ENCODE measurements around the gene AGPS. TPM values are rescaled to one million over a fixed set of nuclear protein-coding genes. Genes with fewer than 3 reads are reported as not detected.

AGPS gene
- total RNA-seq, 4 donors from 2014 or later: 20.2 to 34.0 (median 25.5) TPM

DNA sequence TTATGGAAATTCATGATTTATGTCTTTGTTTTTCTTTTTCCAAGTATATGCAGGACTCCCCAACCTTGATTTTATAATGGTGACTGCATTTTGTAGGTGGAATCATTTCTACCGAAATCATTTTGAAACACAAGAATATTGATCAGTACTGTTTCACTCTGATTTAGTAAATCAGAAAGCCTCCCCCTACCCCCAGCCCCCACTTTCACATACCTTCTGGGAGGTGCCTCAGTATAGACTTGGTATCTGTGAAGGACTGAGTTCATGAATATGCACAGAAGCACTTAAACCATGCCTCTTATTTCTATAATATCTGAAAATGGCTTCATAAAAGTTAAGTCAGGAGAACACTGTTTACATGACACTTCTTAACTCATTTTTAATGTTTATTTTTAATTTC, 147.7 kb downstream of the AGPS start:
- Histone ChIP-seq H3K27me3 (no peaks in the 10 kb centered on the region), H3K4me1 (no peaks in the 10 kb centered on the region), H3K36me3 (peaks cover 0 to 8% (median 0%) of the 10 kb centered on the region in 3 donors), H3K4me3 (no peak overlapping the region), H3K9me3 (no peaks in the 10 kb centered on the region), H3K27ac (no peak overlapping the region)
- intact Hi-C loops (cut with DNase I): no loop called here
- WGBS, 2 donors: 77 to 83% methylated on average over 1 of the region's 1 CpG
- TF ChIP-seq CTCF (IDR thresholded peaks at IDR 0.05) (no peak), POLR2A (IDR thresholded peaks at IDR 0.05) (no peak)
- DNase-seq: no peak

- TF ChIP-seq CTCF (IDR thresholded peaks at IDR 0.05): no peak
- TF ChIP-seq POLR2A (IDR thresholded peaks at IDR 0.05): no peak
- intact Hi-C loops (cut with DNase I): no loop called here
- H3K9me3 ChIP-seq: no peaks in the 10 kb centered on the region
Observed at GRCh38 chr2:177541258-177541991, 148.9 kb downstream of the AGPS start.

GRCh38 chr2:177542396-177542795, 149.8 kb downstream of the AGPS start:
- Histone ChIP-seq H3K27ac (no peak overlapping the region), H3K4me1 (no peaks in the 10 kb centered on the region), H3K4me3 (no peak overlapping the region), H3K9me3 (no peaks in the 10 kb centered on the region), H3K36me3 (peaks cover 0 to 8% (median 0%) of the 10 kb centered on the region in 3 donors), H3K27me3 (no peaks in the 10 kb centered on the region)
- intact Hi-C loops (cut with DNase I): no loop called here
- TF ChIP-seq POLR2A (IDR thresholded peaks at IDR 0.05) (no peak), CTCF (IDR thresholded peaks at IDR 0.05) (no peak)
- no peak for DNase-seq

More at GRCh38 chr2:177541258-177541991, 148.9 kb downstream of the AGPS start:
- no peak overlapping the region for H3K4me3 ChIP-seq
- H3K27ac ChIP-seq: no peak overlapping the region
- no peak for DNase-seq
- no peaks in the 10 kb centered on the region for H3K27me3 ChIP-seq
- peaks cover 0 to 8% (median 0%) of the 10 kb centered on the region in 3 donors for H3K36me3 ChIP-seq
- H3K4me1 ChIP-seq: no peaks in the 10 kb centered on the region

- Histone ChIP-seq H3K9me3 (no peaks in the 10 kb centered on the region), H3K36me3 (peaks cover 0 to 8% (median 0%) of the 10 kb centered on the region in 3 donors), H3K4me1 (no peaks in the 10 kb centered on the region), H3K27ac (no peak overlapping the region), H3K4me3 (no peak overlapping the region), H3K27me3 (no peaks in the 10 kb centered on the region)
- DNase-seq: no peak
- intact Hi-C loops (cut with DNase I): no loop called here
- 75 to 78% methylated on average over 6 of the region's 6 CpGs for WGBS, 2 donors
- TF ChIP-seq POLR2A (IDR thresholded peaks at IDR 0.05) (no peak), CTCF (IDR thresholded peaks at IDR 0.05) (no peak)
Observed at GRCh38 chr2:177543007-177543760, 150.6 kb downstream of the AGPS start.

- DNase-seq: no peak
- TF ChIP-seq POLR2A (IDR thresholded peaks at IDR 0.05) (no peak), CTCF (IDR thresholded peaks at IDR 0.05) (no peak)
- Histone ChIP-seq H3K4me1 (no peaks in the 10 kb centered on the region), H3K4me3 (no peak overlapping the region), H3K36me3 (no peaks in the 10 kb centered on the region), H3K9me3 (no peaks in the 10 kb centered on the region), H3K27me3 (no peaks in the 10 kb centered on the region), H3K27ac (no peak overlapping the region)
- 89 to 95% methylated on average over 3 of the region's 3 CpGs for WGBS, 2 donors
- intact Hi-C loops (cut with DNase I): no loop called here
Observed at GRCh38 chr2:177545143-177545542, 152.6 kb downstream of the AGPS start.
